GM12873 (cell line): Measurements from ENCODE around the gene SCYGR6.

Source experiments
- TF ChIP-seq, protein P1 (sequence below): IDR thresholded peaks from 2 replicates; pipeline ENCODE4 v1.5.1; 2012; ENCODE audit warnings: low read depth, mild to moderate bottlenecking, moderate library complexity, low read length, control low read depth; ENCODE audit not compliant: insufficient read depth; ENCODE audit errors: missing control alignments

Gene SCYGR6

DNA sequence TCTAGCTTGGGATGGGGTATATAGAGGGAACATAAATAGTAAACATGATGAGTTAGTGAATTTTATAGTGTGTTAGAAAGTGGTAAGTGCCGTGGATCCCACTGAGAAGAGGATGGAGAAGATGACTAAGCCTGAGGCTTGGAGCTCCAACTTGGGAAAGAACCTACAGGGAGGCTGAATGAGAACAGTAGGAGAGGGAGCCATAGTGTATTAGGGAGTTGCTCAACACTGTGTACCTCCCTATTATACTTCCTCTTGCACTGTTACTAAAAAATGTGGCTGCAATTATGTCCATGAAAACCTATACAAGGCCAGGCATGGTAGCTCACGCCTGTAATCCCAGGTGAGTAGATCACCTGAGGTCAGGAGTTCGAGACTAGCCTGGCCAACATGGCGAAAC lies 3.9 kb downstream of the SCYGR6 start:
- TF ChIP-seq, protein P1, sequence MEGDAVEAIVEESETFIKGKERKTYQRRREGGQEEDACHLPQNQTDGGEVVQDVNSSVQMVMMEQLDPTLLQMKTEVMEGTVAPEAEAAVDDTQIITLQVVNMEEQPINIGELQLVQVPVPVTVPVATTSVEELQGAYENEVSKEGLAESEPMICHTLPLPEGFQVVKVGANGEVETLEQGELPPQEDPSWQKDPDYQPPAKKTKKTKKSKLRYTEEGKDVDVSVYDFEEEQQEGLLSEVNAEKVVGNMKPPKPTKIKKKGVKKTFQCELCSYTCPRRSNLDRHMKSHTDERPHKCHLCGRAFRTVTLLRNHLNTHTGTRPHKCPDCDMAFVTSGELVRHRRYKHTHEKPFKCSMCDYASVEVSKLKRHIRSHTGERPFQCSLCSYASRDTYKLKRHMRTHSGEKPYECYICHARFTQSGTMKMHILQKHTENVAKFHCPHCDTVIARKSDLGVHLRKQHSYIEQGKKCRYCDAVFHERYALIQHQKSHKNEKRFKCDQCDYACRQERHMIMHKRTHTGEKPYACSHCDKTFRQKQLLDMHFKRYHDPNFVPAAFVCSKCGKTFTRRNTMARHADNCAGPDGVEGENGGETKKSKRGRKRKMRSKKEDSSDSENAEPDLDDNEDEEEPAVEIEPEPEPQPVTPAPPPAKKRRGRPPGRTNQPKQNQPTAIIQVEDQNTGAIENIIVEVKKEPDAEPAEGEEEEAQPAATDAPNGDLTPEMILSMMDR, result no peak

DNA sequence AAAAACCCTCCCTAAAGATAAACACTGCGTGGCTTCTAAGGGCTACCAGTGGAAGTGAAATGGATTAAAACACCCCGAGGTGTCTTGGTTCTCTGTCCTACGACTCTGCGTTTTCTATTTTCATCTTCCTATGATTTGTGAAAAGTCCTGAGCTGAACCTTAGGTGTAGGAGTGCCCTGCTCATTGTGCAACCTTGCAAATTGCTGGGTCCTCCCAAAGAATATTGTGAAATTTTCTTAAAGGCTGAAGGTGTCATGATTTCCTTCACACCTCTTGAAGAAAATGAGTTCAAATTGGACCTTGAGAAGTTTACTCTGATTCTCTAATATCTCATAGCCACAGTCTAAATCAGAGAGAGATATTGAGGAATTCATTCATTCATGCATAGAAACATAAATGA lies 4.9 kb downstream of the SCYGR6 start:
- TF ChIP-seq, protein P1, result no peak

DNA sequence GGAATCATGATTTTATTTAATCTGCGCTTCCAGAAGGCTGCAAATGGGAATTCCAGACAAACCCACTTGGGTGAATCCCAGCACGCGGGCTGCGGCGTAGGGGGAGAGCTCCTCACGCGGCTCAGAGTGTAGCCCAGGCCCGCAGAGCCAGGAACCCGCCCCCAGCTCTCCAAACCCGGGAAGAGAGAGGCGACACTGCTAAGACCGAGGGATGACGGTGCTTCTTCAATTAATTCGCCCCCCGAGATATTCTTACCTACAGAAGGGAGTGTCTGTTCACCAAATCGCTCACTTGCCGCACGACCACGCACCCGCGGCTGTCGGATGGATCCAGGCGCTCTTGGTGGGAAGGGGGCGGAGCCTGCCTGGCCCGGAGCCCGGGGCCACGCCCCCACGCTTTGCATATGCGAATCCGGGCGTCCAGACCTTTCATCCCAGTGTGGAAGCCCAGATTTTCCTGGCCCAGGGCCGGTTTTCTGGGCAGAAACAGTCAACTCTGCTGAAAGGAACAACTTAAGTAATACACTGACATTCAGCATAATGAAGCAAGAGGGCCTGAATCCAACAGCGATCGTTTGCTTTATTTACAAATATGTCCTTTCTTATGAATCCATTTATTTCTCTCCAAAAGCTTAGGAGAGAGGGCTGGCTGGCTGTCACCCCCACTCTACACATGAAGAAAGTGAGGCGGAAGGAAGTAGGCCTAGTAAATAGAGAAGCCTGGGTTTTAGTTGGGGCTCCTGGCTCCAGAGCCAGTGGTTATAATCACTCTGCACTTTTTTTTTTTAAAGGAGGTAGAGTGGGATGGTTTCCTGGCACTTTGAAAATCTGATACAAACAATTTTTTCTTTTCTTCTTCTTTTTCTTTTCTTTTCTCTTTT lies 6.6 kb downstream of the SCYGR6 start, which contains the start of gene SLC19A3:
Gene SLC19A3 (minus strand): TSS at position 342 of the 881 bp plus-strand sequence. CDS start 15,710 bp downstream, outside the sequence.
- TF ChIP-seq, protein P1, result no peak

DNA sequence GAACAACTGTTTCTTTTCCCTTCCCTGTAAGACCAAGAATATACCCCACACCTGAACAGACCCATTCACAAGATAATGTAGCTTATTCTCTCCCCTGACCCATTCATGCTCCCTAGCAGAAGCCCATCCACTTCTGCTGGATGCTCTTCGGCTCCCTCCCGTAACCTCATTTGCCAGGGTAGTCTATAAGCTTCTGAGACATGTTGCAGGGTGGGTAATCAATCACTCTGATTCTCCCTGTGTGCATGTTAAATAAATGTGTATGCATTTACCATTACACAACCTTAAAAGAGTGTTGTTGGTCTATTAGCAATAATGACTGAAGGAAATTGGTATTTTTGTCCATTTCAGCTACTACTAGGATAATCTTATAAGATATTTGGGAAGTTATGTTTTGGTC lies 8.1 kb downstream of the SCYGR6 start:
- TF ChIP-seq, protein P1, result no peak

DNA sequence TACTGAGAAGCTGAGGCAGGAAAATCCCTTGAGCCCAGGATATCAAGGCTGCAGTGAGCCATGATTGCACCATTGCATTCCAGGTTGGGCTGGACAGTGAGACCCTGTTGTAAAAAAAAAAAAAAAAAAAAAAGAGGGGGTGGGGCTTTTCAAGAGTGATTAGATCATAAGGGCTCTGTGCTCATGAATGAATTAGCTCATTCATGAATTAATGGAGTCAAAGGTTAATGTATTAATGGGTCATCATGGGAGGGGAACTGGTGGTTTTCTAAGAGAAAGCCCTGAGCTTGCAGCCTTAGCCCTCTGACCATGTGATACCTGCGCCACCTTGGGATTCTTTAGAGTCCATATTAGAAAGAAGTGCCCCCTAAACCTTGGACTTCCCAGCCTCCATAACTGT lies 11.3 kb downstream of the SCYGR6 start:
- TF ChIP-seq, protein P1, result no peak

DNA sequence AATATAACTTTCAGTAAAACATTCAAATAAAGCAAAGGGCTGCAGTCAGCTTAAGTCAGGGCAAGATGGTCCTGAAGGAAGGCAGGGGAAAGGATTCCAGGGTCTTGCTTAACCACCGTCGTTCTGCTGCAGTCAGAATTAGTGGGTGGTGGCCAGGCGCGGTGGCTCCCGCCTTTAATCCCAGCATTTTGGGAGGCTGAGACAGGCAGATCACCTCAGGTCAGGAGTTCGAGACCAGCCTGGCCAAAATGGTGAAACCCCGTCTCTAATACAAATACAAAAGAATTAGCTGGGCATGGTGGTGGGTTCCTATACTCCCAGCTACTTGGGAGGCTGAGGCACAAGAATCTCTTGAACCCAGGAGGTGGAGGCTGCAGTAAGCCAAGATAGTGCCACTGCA lies 13.6 kb downstream of the SCYGR6 start:
- TF ChIP-seq, protein P1, result no peak

DNA sequence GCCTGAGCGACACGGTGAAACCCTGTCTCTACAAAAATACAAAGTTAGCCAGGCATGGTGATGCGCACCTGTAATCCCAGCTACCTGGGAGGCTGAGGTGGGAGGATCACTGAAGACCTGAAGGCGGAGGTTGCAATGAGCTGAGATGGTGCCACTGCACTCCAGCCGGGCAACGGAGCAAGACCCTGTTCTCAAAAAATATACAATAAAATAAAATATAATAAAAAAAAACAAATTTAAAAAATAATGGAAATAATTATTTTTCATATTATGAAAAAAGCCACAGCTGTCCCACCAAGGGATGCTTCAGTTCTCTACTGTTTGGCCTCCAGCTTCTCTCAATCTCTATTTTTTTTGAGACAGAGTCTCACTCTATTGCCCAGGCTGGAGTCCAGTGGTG lies 17.2 kb downstream of the SCYGR6 start:
- TF ChIP-seq, protein P1, result no peak
